Measurements from ENCODE around the gene TBCB.

DNA sequence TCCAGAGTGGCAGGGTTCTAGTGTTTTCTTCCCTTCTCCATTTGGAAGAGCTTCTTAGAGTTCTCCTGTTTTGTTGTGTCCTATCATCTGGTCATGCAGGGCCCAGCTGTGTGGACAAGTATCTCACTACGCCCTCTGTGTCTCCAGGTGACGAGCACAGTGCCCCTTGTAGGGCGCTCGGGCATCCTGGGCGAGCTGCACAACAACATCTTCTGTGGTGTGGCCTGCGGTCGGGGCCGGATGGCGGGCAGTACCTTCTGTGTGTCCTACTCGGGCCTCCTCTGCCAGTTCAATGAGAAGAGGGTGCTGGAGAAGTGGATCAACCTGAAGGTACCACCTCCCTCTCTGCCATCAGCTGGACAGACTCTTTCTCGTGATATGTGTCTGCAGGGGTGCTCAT lies 47.6 kb upstream of the TBCB start:
- TF ChIP-seq, protein P1, sequence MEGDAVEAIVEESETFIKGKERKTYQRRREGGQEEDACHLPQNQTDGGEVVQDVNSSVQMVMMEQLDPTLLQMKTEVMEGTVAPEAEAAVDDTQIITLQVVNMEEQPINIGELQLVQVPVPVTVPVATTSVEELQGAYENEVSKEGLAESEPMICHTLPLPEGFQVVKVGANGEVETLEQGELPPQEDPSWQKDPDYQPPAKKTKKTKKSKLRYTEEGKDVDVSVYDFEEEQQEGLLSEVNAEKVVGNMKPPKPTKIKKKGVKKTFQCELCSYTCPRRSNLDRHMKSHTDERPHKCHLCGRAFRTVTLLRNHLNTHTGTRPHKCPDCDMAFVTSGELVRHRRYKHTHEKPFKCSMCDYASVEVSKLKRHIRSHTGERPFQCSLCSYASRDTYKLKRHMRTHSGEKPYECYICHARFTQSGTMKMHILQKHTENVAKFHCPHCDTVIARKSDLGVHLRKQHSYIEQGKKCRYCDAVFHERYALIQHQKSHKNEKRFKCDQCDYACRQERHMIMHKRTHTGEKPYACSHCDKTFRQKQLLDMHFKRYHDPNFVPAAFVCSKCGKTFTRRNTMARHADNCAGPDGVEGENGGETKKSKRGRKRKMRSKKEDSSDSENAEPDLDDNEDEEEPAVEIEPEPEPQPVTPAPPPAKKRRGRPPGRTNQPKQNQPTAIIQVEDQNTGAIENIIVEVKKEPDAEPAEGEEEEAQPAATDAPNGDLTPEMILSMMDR (IDR thresholded peaks at IDR 0.05): no peak
- TF ChIP-seq POLR2A (IDR thresholded peaks at IDR 0.05) (no peak), POLR2AphosphoS5 (IDR thresholded peaks at IDR 0.05) (no peak)
